Neural cell (in vitro differentiated cells): Measurements from ENCODE around the gene SNRNP35. TPM values are rescaled to one million over a fixed set of nuclear protein-coding genes. Genes with fewer than 3 reads are reported as not detected.

Experiments used
- H2AFZ ChIP-seq: fragments of 200-600, 300-800 bp; sonication (generic), shearing (Covaris generic); 2 replicates; pipeline ENCODE4 v1.6.0; 2014; ENCODE audit warnings: low read depth, mild to moderate bottlenecking, antibody characterized with exemption, low read length, moderate library complexity
- H3F3A ChIP-seq: fragments of 200-600 bp; shearing (Covaris generic); 2 replicates; pipeline ENCODE4 v1.6.1; 2016; ENCODE audit warnings: mild to moderate bottlenecking, moderate library complexity, mixed read lengths, antibody characterized with exemption, low read length; ENCODE audit not compliant: insufficient read depth, poor library complexity, severe bottlenecking
- H3K27ac ChIP-seq: fragments of 200-600, 300-800 bp; sonication (generic), shearing (Covaris generic); 2 replicates; pipeline ENCODE4 v1.5.1; 2014; ENCODE audit warnings: mild to moderate bottlenecking, low read length, moderate library complexity
- H3K27me3 ChIP-seq: fragments of 300-800, 200-600 bp; sonication (generic), shearing (Covaris generic); 2 replicates; pipeline ENCODE4 v1.6.0; 2014; ENCODE audit warnings: mild to moderate bottlenecking, low read depth, low read length, moderate library complexity; ENCODE audit not compliant: insufficient read depth
- H3K36me3 ChIP-seq: fragments of 300-800, 200-600 bp; sonication (generic), shearing (Covaris generic); 2 replicates; pipeline ENCODE4 v1.5.1; 2014; ENCODE audit warnings: mild to moderate bottlenecking, antibody characterized with exemption, low read length, moderate library complexity; ENCODE audit not compliant: insufficient read depth
- H3K4me2 ChIP-seq: fragments of 300-800, 200-600 bp; sonication (generic), shearing (Covaris generic); 2 replicates; pipeline ENCODE4 v1.6.0; 2014; ENCODE audit warnings: mild to moderate bottlenecking, low read length
- H3K4me3 ChIP-seq: fragments of 300-800, 200-600 bp; sonication (generic), shearing (Covaris generic); 2 replicates; pipeline ENCODE4 v1.5.1; 2014; ENCODE audit warnings: mild to moderate bottlenecking, low read length, moderate library complexity
- H3K79me2 ChIP-seq: fragments of 200-600 bp; shearing (Covaris generic); replicated peaks from 2 replicates; pipeline ENCODE4 v1.6.0; 2014; ENCODE audit warnings: mild to moderate bottlenecking, low read length, moderate library complexity; ENCODE audit not compliant: insufficient read depth
- H3K9ac ChIP-seq: fragments of 300-800, 200-600 bp; sonication (generic), shearing (Covaris generic); 2 replicates; pipeline ENCODE4 v1.6.1; 2016; ENCODE audit warnings: mild to moderate bottlenecking, low read length, mixed read lengths
- H3K9me2 ChIP-seq: fragments of 200-600 bp; shearing (Covaris generic); 2 replicates; pipeline ENCODE4 v1.6.1; 2016; ENCODE audit warnings: mild to moderate bottlenecking, low read length, mixed read lengths; ENCODE audit not compliant: insufficient read depth
- H3K9me3 ChIP-seq: fragments of 200-600, 300-800 bp; sonication (generic), shearing (Covaris generic); 2 replicates; pipeline ENCODE4 v1.6.1; 2016; ENCODE audit warnings: mild to moderate bottlenecking, mixed run types, low read length, moderate library complexity, mixed read lengths
- H4K20me1 ChIP-seq: fragments of 200-600 bp; shearing (Covaris generic); 2 replicates; pipeline ENCODE4 v1.6.1; 2016; ENCODE audit warnings: mild to moderate bottlenecking, mixed run types; ENCODE audit not compliant: insufficient read depth
- EP300 ChIP-seq: fragments of 450-650 bp; conservative IDR thresholded peaks from 2 replicates; pipeline ENCODE4 v1.6.1; 2014; ENCODE audit warnings: antibody characterized with exemption, mild to moderate bottlenecking, moderate library complexity; ENCODE audit not compliant: poor library complexity, severe bottlenecking
- EZH2 ChIP-seq: fragments of 200-600, 300-800 bp; shearing (Covaris generic), sonication (generic); IDR thresholded peaks from 2 replicates; pipeline ENCODE4 v1.6.1; 2014; ENCODE audit warnings: antibody characterized with exemption, low read length, borderline replicate concordance, mild to moderate bottlenecking; ENCODE audit not compliant: insufficient read depth, poor library complexity, severe bottlenecking
- MXI1 ChIP-seq: fragments of 450-650 bp; conservative IDR thresholded peaks from 2 replicates; pipeline ENCODE4 v1.6.1; 2014; ENCODE audit warnings: antibody characterized with exemption, mild to moderate bottlenecking; ENCODE audit not compliant: poor library complexity, severe bottlenecking
- POLR2AphosphoS5 ChIP-seq: IDR thresholded peaks from 2 replicates; pipeline ENCODE4 v1.6.1; 2012
- RAD21 ChIP-seq: fragments of 450-650 bp; conservative IDR thresholded peaks from 2 replicates; pipeline ENCODE4 v1.6.1; 2014; ENCODE audit warnings: antibody characterized with exemption, mild to moderate bottlenecking, moderate library complexity
- REST ChIP-seq: IDR thresholded peaks from 2 replicates; pipeline ENCODE4 v1.6.1; 2012; ENCODE audit warnings: borderline replicate concordance
- SMC3 ChIP-seq: fragments of 450-650 bp; conservative IDR thresholded peaks from 2 replicates; pipeline ENCODE4 v1.6.1; 2014; ENCODE audit warnings: antibody characterized with exemption, mild to moderate bottlenecking, moderate library complexity; ENCODE audit not compliant: poor library complexity
- TAF1 ChIP-seq: IDR thresholded peaks from 2 replicates; pipeline ENCODE4 v1.6.1; 2012; ENCODE audit warnings: low read depth
- polyA plus RNA-seq: library from polyadenylated mRNA; depleted of rRNA; stranded (reverse); fragments of >200 nt; gene quantifications from 2 replicates; pipeline ENCODE4 v1.2.3, GENCODE V29; 2014
- TF ChIP-seq, protein P1 (sequence below): fragments of 450-650 bp; IDR thresholded peaks from 2 replicates; pipeline ENCODE4 v1.5.1; 2014; ENCODE audit warnings: antibody characterized with exemption, mild to moderate bottlenecking, moderate library complexity; ENCODE audit not compliant: poor library complexity, severe bottlenecking

SNRNP35 gene
- polyA plus RNA-seq, 1 donor from 2014 or later = 22.7 TPM

GRCh38 chr12:123475246-123475703 is 17.3 kb downstream of the SNRNP35 start:
- H3K36me3 ChIP-seq = peaks cover 9% of the 10 kb centered on the region
- no peak overlapping the region for H3K4me3 ChIP-seq
- H3K79me2 ChIP-seq = no peaks in the 10 kb centered on the region
- H3K9me3 ChIP-seq = no peaks in the 10 kb centered on the region
- no peak overlapping the region for H3K27ac ChIP-seq
- TF ChIP-seq TAF1 = no peak
- no peak for TF ChIP-seq POLR2AphosphoS5
- TF ChIP-seq REST = no peak
- TF ChIP-seq EP300 = no peak
- no peak for TF ChIP-seq RAD21
- TF ChIP-seq SMC3 = no peak
- no peaks in the 10 kb centered on the region for H3F3A ChIP-seq
- H3K27me3 ChIP-seq = no peaks in the 10 kb centered on the region
- H4K20me1 ChIP-seq = no peaks in the 10 kb centered on the region
- no peak overlapping the region for H2AFZ ChIP-seq
- H3K9me2 ChIP-seq = no peaks in the 10 kb centered on the region
- H3K9ac ChIP-seq = no peak overlapping the region
- H3K4me2 ChIP-seq = no peak overlapping the region

- Histone ChIP-seq H3K9ac (no peak overlapping the region), H3K4me2 (no peak overlapping the region), H3K27me3 (no peaks in the 10 kb centered on the region), H4K20me1 (no peaks in the 10 kb centered on the region), H3K9me2 (no peaks in the 10 kb centered on the region), H3K9me3 (no peaks in the 10 kb centered on the region), H3K4me3 (no peak overlapping the region), H3K79me2 (no peaks in the 10 kb centered on the region), H3K27ac (no peak overlapping the region), H3F3A (no peaks in the 10 kb centered on the region), H2AFZ (no peak overlapping the region), H3K36me3 (no peaks in the 10 kb centered on the region)
- TF ChIP-seq POLR2AphosphoS5 (no peak), TAF1 (no peak), SMC3 (no peak), MXI1 (no peak), EZH2 (no peak), RAD21 (no peak)
Observed at GRCh38 chr12:123478069-123478468, 20.1 kb downstream of the SNRNP35 start.

DNA sequence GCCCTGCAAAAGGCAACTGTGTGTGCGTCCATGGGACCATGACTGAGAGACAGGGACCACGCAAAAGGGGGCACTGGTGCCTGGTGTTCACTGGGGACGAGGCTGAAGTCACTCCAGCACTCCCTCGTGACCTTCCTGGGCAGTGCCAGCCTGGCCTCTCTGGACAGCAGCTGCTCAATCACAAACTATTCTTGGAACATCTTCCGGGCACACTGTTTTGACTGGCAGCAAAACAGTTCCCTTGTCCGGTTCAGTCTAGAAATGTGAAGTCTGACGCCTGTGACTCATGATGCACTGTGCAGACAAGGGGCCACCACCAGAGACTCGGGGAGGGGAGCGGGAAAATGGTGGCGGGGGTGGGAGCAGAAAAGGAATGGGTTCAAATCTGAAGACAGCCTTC is 20.8 kb downstream of the SNRNP35 start:
- Histone ChIP-seq H3K79me2 (no peaks in the 10 kb centered on the region), H3K9me3 (no peaks in the 10 kb centered on the region), H3K36me3 (no peaks in the 10 kb centered on the region), H3K4me3 (no peak overlapping the region), H3K27me3 (no peaks in the 10 kb centered on the region), H3K4me2 (no peak overlapping the region), H3F3A (no peaks in the 10 kb centered on the region), H4K20me1 (no peaks in the 10 kb centered on the region), H2AFZ (no peak overlapping the region), H3K9ac (no peak overlapping the region), H3K9me2 (no peaks in the 10 kb centered on the region), H3K27ac (no peak overlapping the region)
- no peak for TF ChIP-seq SMC3
- no peak for TF ChIP-seq EZH2
- no peak for TF ChIP-seq POLR2AphosphoS5
- no peak for TF ChIP-seq EP300
- TF ChIP-seq, protein P1, sequence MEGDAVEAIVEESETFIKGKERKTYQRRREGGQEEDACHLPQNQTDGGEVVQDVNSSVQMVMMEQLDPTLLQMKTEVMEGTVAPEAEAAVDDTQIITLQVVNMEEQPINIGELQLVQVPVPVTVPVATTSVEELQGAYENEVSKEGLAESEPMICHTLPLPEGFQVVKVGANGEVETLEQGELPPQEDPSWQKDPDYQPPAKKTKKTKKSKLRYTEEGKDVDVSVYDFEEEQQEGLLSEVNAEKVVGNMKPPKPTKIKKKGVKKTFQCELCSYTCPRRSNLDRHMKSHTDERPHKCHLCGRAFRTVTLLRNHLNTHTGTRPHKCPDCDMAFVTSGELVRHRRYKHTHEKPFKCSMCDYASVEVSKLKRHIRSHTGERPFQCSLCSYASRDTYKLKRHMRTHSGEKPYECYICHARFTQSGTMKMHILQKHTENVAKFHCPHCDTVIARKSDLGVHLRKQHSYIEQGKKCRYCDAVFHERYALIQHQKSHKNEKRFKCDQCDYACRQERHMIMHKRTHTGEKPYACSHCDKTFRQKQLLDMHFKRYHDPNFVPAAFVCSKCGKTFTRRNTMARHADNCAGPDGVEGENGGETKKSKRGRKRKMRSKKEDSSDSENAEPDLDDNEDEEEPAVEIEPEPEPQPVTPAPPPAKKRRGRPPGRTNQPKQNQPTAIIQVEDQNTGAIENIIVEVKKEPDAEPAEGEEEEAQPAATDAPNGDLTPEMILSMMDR = no peak
- TF ChIP-seq TAF1 = no peak
- no peak for TF ChIP-seq RAD21
- TF ChIP-seq REST = no peak
- TF ChIP-seq MXI1 = no peak
